DOHH2 (cell line): ENCODE measurements around the gene SIGMAR1.
"Not testable (repeated sequence)": the region's sequence is repeated elsewhere in the genome, so short reads cannot be mapped to it uniquely, and the experiment has no call there.

Experiments
- EZH2phosphoT487 ChIP-seq: fragments of 200-600 bp; sonication (generic); IDR thresholded peaks from 2 replicates; pipeline ENCODE4 v1.6.1; 2017; ENCODE audit warnings: borderline replicate concordance, mild to moderate bottlenecking, antibody characterized with exemption, low read length, moderate library complexity, mixed read lengths
- TF ChIP-seq, protein P1 (sequence below): fragments of 200-600 bp; sonication (generic); IDR thresholded peaks from one replicate; pipeline ENCODE4 v1.5.1; 2014; ENCODE audit warnings: antibody characterized with exemption, mild to moderate bottlenecking, low read depth, low read length; ENCODE audit not compliant: poor library complexity, severe bottlenecking

GRCh38 chr9:34639322-34639721 is 1.7 kb upstream of the SIGMAR1 start:
- TF ChIP-seq, protein P1, sequence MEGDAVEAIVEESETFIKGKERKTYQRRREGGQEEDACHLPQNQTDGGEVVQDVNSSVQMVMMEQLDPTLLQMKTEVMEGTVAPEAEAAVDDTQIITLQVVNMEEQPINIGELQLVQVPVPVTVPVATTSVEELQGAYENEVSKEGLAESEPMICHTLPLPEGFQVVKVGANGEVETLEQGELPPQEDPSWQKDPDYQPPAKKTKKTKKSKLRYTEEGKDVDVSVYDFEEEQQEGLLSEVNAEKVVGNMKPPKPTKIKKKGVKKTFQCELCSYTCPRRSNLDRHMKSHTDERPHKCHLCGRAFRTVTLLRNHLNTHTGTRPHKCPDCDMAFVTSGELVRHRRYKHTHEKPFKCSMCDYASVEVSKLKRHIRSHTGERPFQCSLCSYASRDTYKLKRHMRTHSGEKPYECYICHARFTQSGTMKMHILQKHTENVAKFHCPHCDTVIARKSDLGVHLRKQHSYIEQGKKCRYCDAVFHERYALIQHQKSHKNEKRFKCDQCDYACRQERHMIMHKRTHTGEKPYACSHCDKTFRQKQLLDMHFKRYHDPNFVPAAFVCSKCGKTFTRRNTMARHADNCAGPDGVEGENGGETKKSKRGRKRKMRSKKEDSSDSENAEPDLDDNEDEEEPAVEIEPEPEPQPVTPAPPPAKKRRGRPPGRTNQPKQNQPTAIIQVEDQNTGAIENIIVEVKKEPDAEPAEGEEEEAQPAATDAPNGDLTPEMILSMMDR: not testable (repeated sequence)
- TF ChIP-seq EZH2phosphoT487: not testable (repeated sequence)
